Panc1 (cell line): ENCODE results near the gene ZNF382. TPM values are rescaled to one million over a fixed set of nuclear protein-coding genes. Genes with fewer than 3 reads are reported as not detected.

ENCODE experiments used
- ATAC-seq: fragments of 200-7000 bp; cut with Tn5 transposase; 2 replicates; pipeline ENCODE4 v1.9.1; 2020; ENCODE audit warnings: mild to moderate bottlenecking, moderate library complexity
- Bru-seq: library from RNA; stranded (reverse); fragments of 400-500 nt; gene quantifications from one replicate; lab custom pipeline; 2021; lab: Mats Ljungman, UMichigan
- BruChase-seq, 2 experiments: library from RNA; stranded (reverse); fragments of 400-500 nt; gene quantifications; one replicate each; lab custom pipeline; 2021; lab: Mats Ljungman, UMichigan
- BruUV-seq: library from RNA; stranded (reverse); fragments of 400-500 nt; replicated peaks from 2 replicates; lab custom pipeline; 2021; lab: Mats Ljungman, UMichigan
- CTCF ChIA-PET: fragments of 300-600 bp; sonication (Branson Sonifier 250); formaldehyde crosslinking; loops from one replicate; lab custom pipeline; 2022; ENCODE audit warnings: antibody characterized with exemption; lab: Charles Lee
- POLR2A ChIA-PET: fragments of 300-600 bp; sonication (Branson Sonifier 250); formaldehyde crosslinking; loops from one replicate; lab custom pipeline; 2022; ENCODE audit warnings: antibody characterized with exemption; lab: Charles Lee
- DNase-seq: peaks from one replicate; pipeline ENCODE4 v3.0.0-alpha.2; 2010; ENCODE audit warnings: low read depth, low spot score
- H3K27ac ChIP-seq: 2 replicates; pipeline ENCODE4 v1.5.1; 2011; ENCODE audit warnings: mild to moderate bottlenecking, low read length, inconsistent platforms
- H3K27me3 ChIP-seq: fragments of 200-500 bp; sonication (Bioruptor generic); 2 replicates; pipeline ENCODE4 v1.6.0; 2014; ENCODE audit warnings: low read length, inconsistent platforms; ENCODE audit not compliant: control insufficient read depth, insufficient read depth
- H3K36me3 ChIP-seq: fragments of 200-500 bp; sonication (Bioruptor generic); 2 replicates; pipeline ENCODE4 v1.5.1; 2014; ENCODE audit warnings: inconsistent platforms, mild to moderate bottlenecking, low read length, moderate library complexity; ENCODE audit not compliant: control insufficient read depth, insufficient read depth
- H3K4me1 ChIP-seq: 2 replicates; pipeline ENCODE4 v1.5.1; 2011; ENCODE audit warnings: inconsistent platforms, mild to moderate bottlenecking, low read length, moderate library complexity; ENCODE audit not compliant: control insufficient read depth, insufficient read depth
- H3K4me3 ChIP-seq, 2 experiments: 2 replicates each; pipeline ENCODE4 v1.5.1; 2011 to 2012; ENCODE audit warnings: low read depth in 2 of 2, low read length in 2 of 2, mild to moderate bottlenecking in 2 of 2, inconsistent platforms in 1 of 2, moderate library complexity in 1 of 2
- H3K9me3 ChIP-seq: fragments of 200-500 bp; sonication (Bioruptor generic); 2 replicates; pipeline ENCODE4 v1.5.1; 2014; ENCODE audit warnings: low read depth, mild to moderate bottlenecking, inconsistent platforms, low read length, moderate library complexity; ENCODE audit not compliant: control insufficient read depth, insufficient read depth
- POLR2AphosphoS5 ChIP-seq: IDR thresholded peaks from 2 replicates; pipeline ENCODE4 v1.6.1; 2012; ENCODE audit warnings: mild to moderate bottlenecking, low read depth, low read length, moderate library complexity
- SIN3A ChIP-seq: IDR thresholded peaks from 2 replicates; pipeline ENCODE4 v1.6.1; 2012; ENCODE audit warnings: low read depth, mild to moderate bottlenecking, low read length, moderate library complexity, borderline replicate concordance; ENCODE audit not compliant: insufficient read depth
- TCF7L2 ChIP-seq: IDR thresholded peaks from 2 replicates; pipeline ENCODE4 v1.6.1; 2011; ENCODE audit warnings: mild to moderate bottlenecking, low read depth, low read length, inconsistent platforms
- in situ Hi-C: cut with HindIII; loops from 2 replicates; pipeline ENCODE4 v1.10.0; 2016; ENCODE audit warnings: low sequenced_read_pairs, low pct_unique_long_range_greater_than_20kb
- intact Hi-C: fragments of 100-400 bp; cut with micrococcal nuclease; formaldehyde crosslinking; loops from one replicate; pipeline ENCODE4 v1.10.0; 2022; ENCODE audit not compliant: unreplicated experiment
- long read RNA-seq: library from polyadenylated mRNA; unstranded; transcript quantifications from one replicate; pipeline ENCODE4 v2.0.0, GENCODE V29; 2021; ENCODE audit not compliant: unreplicated experiment
- polyA plus RNA-seq: library from polyadenylated mRNA; unstranded; fragments of >200 nt; gene quantifications from one replicate; pipeline ENCODE4 v1.2.1, GENCODE V29; 2012; ENCODE audit warnings: missing spikeins; ENCODE audit not compliant: insufficient read length
- total RNA-seq: library from RNA; stranded (reverse); gene quantifications from one replicate; pipeline ENCODE4 v1.2.1, GENCODE V29; 2021; ENCODE audit not compliant: unreplicated experiment
- TF ChIP-seq, protein P1 (sequence below): fragments of 450-650 bp; IDR thresholded peaks from 2 replicates; pipeline ENCODE4 v1.5.1; 2017; ENCODE audit warnings: mild to moderate bottlenecking
- TF ChIP-seq, protein P2 (sequence below), 2 experiments: IDR thresholded peaks; 2 replicates each; pipeline ENCODE4 v1.6.1; 2011 to 2012; ENCODE audit warnings: low read depth in 2 of 2, control low read depth in 1 of 2, low read length in 1 of 2, mild to moderate bottlenecking in 1 of 2, moderate library complexity in 1 of 2; ENCODE audit not compliant: insufficient read depth in 1 of 2

The ZNF382 gene
- total RNA-seq (1.6 TPM), Bru-seq, nascent RNA (percentile 39 among the genes with signal in this experiment), BruChase-seq, experiment 1, labeled RNA remaining after a 2-hour chase (percentile 56 among the genes with signal in this experiment), BruChase-seq, experiment 2, labeled RNA remaining after a 6-hour chase (percentile 49 among the genes with signal in this experiment)
- polyA plus RNA-seq, result 0.80 TPM
- long read RNA-seq, result 0 reads

DNA sequence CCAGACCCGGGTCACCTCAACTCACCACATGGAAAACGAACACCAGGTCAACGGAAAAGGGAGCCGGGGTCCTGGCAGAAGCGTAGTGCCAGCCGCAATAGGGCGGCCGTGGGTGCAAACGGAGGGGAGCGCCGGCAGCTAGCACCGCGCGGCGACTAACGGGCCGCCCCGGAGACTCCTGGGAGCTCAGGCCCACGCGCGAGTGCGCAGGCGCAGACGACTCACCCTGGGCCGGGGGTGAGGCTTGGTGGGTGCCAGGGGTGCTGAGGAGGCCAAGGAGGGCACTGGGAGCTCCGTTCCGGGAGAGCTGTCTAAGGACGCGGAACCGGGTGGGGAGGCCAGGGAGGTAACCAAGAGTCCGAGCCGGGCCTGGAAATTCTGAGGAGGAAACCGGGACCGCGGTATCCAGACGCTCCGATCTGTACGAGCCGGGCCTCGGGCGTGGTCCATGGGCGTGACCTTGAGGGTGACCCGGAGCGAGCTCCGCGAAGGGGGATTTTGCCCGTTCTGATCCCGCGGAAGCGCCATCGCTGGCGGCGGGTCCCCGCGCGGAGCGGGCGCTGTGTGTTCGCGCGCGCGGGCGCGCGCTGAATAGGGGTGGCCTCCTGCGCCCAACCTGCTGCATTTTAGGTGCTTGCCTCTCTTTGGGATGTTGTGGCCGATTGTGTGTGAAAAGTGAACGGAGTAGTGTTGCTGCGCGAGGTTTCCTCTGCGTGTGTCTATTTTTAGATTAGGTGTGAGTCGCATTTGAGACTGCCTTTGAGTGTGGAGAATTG is at the start of gene ZNF382:
ZNF382 (plus strand) TSS at position 213 of the 776 bp plus-strand sequence. CDS start 4,602 bp downstream, outside the sequence.
- H3K4me1 ChIP-seq, result no peaks in the 10 kb centered on the region
- peak within 1 kb of the TSS in 1 of 2 experiments; percentile 34; a peak in 1 of 4 replicates for H3K4me3 ChIP-seq
- H3K9me3 ChIP-seq, result peaks cover 3% of the 10 kb centered on the region; the same call in 1 of the 2 replicates
- intact Hi-C loops, result no loop called here
- in situ Hi-C loops, result no loop called here
- ATAC-seq, result no peak
- H3K27me3 ChIP-seq, result no peaks in the 10 kb centered on the region
- TF ChIP-seq, protein P1, sequence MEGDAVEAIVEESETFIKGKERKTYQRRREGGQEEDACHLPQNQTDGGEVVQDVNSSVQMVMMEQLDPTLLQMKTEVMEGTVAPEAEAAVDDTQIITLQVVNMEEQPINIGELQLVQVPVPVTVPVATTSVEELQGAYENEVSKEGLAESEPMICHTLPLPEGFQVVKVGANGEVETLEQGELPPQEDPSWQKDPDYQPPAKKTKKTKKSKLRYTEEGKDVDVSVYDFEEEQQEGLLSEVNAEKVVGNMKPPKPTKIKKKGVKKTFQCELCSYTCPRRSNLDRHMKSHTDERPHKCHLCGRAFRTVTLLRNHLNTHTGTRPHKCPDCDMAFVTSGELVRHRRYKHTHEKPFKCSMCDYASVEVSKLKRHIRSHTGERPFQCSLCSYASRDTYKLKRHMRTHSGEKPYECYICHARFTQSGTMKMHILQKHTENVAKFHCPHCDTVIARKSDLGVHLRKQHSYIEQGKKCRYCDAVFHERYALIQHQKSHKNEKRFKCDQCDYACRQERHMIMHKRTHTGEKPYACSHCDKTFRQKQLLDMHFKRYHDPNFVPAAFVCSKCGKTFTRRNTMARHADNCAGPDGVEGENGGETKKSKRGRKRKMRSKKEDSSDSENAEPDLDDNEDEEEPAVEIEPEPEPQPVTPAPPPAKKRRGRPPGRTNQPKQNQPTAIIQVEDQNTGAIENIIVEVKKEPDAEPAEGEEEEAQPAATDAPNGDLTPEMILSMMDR, result no peak
- no peak for TF ChIP-seq POLR2AphosphoS5
- TF ChIP-seq, protein P2, sequence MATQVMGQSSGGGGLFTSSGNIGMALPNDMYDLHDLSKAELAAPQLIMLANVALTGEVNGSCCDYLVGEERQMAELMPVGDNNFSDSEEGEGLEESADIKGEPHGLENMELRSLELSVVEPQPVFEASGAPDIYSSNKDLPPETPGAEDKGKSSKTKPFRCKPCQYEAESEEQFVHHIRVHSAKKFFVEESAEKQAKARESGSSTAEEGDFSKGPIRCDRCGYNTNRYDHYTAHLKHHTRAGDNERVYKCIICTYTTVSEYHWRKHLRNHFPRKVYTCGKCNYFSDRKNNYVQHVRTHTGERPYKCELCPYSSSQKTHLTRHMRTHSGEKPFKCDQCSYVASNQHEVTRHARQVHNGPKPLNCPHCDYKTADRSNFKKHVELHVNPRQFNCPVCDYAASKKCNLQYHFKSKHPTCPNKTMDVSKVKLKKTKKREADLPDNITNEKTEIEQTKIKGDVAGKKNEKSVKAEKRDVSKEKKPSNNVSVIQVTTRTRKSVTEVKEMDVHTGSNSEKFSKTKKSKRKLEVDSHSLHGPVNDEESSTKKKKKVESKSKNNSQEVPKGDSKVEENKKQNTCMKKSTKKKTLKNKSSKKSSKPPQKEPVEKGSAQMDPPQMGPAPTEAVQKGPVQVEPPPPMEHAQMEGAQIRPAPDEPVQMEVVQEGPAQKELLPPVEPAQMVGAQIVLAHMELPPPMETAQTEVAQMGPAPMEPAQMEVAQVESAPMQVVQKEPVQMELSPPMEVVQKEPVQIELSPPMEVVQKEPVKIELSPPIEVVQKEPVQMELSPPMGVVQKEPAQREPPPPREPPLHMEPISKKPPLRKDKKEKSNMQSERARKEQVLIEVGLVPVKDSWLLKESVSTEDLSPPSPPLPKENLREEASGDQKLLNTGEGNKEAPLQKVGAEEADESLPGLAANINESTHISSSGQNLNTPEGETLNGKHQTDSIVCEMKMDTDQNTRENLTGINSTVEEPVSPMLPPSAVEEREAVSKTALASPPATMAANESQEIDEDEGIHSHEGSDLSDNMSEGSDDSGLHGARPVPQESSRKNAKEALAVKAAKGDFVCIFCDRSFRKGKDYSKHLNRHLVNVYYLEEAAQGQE (IDR thresholded peaks at IDR 0.05; ENCODE audit: insufficient read depth in 1 of 2, low read depth in 2 of 2, low read length in 1 of 2), result no peak
- TF ChIP-seq SIN3A, result no peak
- no peak for TF ChIP-seq TCF7L2
- no peaks in the 10 kb centered on the region for H3K36me3 ChIP-seq
- BruUV-seq, result no TSS peak
- no peak within 1 kb of the TSS for H3K27ac ChIP-seq
- no peak for DNase-seq
- ChIA-PET POLR2A (interaction anchor here (0.6 kb wide), 1 partner anchor 17 kb away, joined by 3 read pairs; no protein-coding TSS in a partner anchor), CTCF (no interaction called here)

DNA sequence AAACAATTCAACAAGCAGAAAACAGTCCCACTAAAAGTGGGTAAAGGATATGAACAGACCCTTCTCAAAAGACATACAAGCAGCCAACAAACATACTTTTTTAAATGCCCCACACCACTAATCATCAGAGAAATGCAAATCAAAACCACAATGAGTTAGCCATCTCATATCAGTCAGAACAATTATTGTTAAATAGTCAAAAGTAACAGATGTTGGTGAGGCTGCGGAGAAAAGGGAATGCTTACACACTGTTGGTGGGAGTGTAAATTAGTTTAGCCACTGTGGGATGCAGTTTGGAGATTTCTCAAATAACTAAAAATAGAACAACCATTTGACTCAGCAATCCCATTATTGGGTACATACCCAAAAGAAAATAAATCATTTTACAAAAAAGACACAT is 40.7 kb upstream of the ZNF382 start:
- no peak for ATAC-seq
- POLR2A ChIA-PET, result interaction anchor here (0.6 kb wide), 1 partner anchor 34 kb away, joined by 7 read pairs; no protein-coding TSS in a partner anchor
- in situ Hi-C loops (no loop called here), intact Hi-C loops (no loop called here)
- Histone ChIP-seq H3K9me3 (peaks cover 47% of the 10 kb centered on the region; the same call in 1 of the 2 replicates), H3K27me3 (no peaks in the 10 kb centered on the region), H3K27ac (no peak overlapping the region), H3K4me1 (no peaks in the 10 kb centered on the region), H3K36me3 (no peaks in the 10 kb centered on the region), H3K4me3 (no peak overlapping the region)
- CTCF ChIA-PET, result no interaction called here
- no peak for DNase-seq
- TF ChIP-seq, protein P1, result no peak
- TF ChIP-seq TCF7L2, result no peak
- no peak for TF ChIP-seq SIN3A
- TF ChIP-seq, protein P2 (IDR thresholded peaks at IDR 0.05; ENCODE audit: insufficient read depth in 1 of 2, low read depth in 2 of 2, low read length in 1 of 2), result no peak
- no TSS peak for BruUV-seq
